Measurements from ENCODE around the gene ADGRG6. TPM values are rescaled to one million over a fixed set of nuclear protein-coding genes. Genes with fewer than 3 reads are reported as not detected.
"Not testable (repeated sequence)": the region's sequence is repeated elsewhere in the genome, so short reads cannot be mapped to it uniquely, and the experiment has no call there.

ADGRG6 gene
- total and polyA plus RNA-seq, 2 donors (not counting 1 experiment from before 2014, with no cell fraction given): 49.9 to 67.2 TPM

GRCh38 chr6:142280927-142281326 lies 20.9 kb upstream of the ADGRG6 start:
- TF ChIP-seq EZH2 (IDR thresholded peaks at IDR 0.05; ENCODE audit: low read length, missing control alignments) (no peak), CTCF (conservative IDR thresholded peaks at IDR 0.05 in 1 of 2, IDR thresholded peaks at IDR 0.05 in 1 of 2; ENCODE audit: low read depth in 1 of 2, low read length in 2 of 2) (no peak)
- Histone ChIP-seq H3K9me3 (ENCODE audit: control insufficient read depth, insufficient read depth, low read depth, low read length) (no peaks in the 10 kb centered on the region), H3K79me2 (ENCODE audit: control insufficient read depth, insufficient read depth, low read length) (no peaks in the 10 kb centered on the region), H3K36me3 (ENCODE audit: control insufficient read depth, insufficient read depth, low read length) (no peaks in the 10 kb centered on the region), H3K4me1 (ENCODE audit: control insufficient read depth, extremely low read depth, insufficient read depth, low read length) (no peaks in the 10 kb centered on the region), H4K20me1 (ENCODE audit: control insufficient read depth, extremely low read depth, insufficient read depth, low read length) (no peaks in the 10 kb centered on the region), H3K4me3 (replicated peaks in 1 of 4; ENCODE audit: control extremely low read depth in 1 of 4, insufficient read depth in 1 of 4, low read depth in 3 of 4, low read length in 4 of 4) (no peak overlapping the region), H3K27me3 (ENCODE audit: control insufficient read depth, insufficient read depth, low read length) (no peaks in the 10 kb centered on the region), H2AFZ (ENCODE audit: low read length) (no peak overlapping the region), H3K27ac (ENCODE audit: insufficient read depth, low read length) (no peak overlapping the region), H3K4me2 (ENCODE audit: extremely low read depth, insufficient read depth, low read length) (no peak overlapping the region), H3K9ac (ENCODE audit: insufficient read depth, low read length) (no peak overlapping the region)
- no peak for DNase-seq (ENCODE audit: low read depth in 2 of 2)

DNA sequence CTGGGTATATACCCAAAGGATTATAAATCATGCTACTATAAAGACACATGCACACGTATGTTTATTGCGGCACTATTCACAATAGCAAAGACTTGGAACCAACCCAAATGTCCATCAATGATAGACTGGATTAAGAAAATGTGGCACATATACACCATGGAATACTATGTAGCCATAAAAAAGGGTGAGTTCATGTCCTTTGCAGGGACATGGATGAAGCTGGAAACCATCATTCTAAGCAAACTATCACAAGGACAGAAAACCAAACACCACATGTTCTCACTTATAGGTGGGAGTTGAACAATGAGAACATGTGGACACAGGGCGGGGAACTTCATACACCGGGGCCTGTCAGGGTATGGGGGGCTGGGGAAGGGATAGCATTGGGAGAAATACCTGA lies 18.7 kb upstream of the ADGRG6 start:
- not testable (repeated sequence) for H3K27me3 ChIP-seq (ENCODE audit: control insufficient read depth, insufficient read depth, low read length)

GRCh38 chr6:142284419-142284818 lies 17.4 kb upstream of the ADGRG6 start:
- H3K4me3 ChIP-seq (replicated peaks in 1 of 4; ENCODE audit: control extremely low read depth in 1 of 4, insufficient read depth in 1 of 4, low read depth in 3 of 4, low read length in 4 of 4): no peak overlapping the region
- no peak overlapping the region for H3K9ac ChIP-seq (ENCODE audit: insufficient read depth, low read length)
- H3K4me1 ChIP-seq (ENCODE audit: control insufficient read depth, extremely low read depth, insufficient read depth, low read length): no peaks in the 10 kb centered on the region
- no peak overlapping the region for H2AFZ ChIP-seq (ENCODE audit: low read length)
- no peaks in the 10 kb centered on the region for H3K79me2 ChIP-seq (ENCODE audit: control insufficient read depth, insufficient read depth, low read length)
- H3K27ac ChIP-seq (ENCODE audit: insufficient read depth, low read length): no peak overlapping the region
- H3K9me3 ChIP-seq (ENCODE audit: control insufficient read depth, insufficient read depth, low read depth, low read length): no peaks in the 10 kb centered on the region
- TF ChIP-seq CTCF (conservative IDR thresholded peaks at IDR 0.05 in 1 of 2, IDR thresholded peaks at IDR 0.05 in 1 of 2; ENCODE audit: low read depth in 1 of 2, low read length in 2 of 2) (no peak), EZH2 (IDR thresholded peaks at IDR 0.05; ENCODE audit: low read length, missing control alignments) (no peak)
- no peaks in the 10 kb centered on the region for H3K36me3 ChIP-seq (ENCODE audit: control insufficient read depth, insufficient read depth, low read length)
- H4K20me1 ChIP-seq (ENCODE audit: control insufficient read depth, extremely low read depth, insufficient read depth, low read length): no peaks in the 10 kb centered on the region
- no peaks in the 10 kb centered on the region for H3K27me3 ChIP-seq (ENCODE audit: control insufficient read depth, insufficient read depth, low read length)
- no peak overlapping the region for H3K4me2 ChIP-seq (ENCODE audit: extremely low read depth, insufficient read depth, low read length)
- no peak for DNase-seq (ENCODE audit: low read depth in 2 of 2)

More for the DNA sequence above, 18.7 kb upstream of the ADGRG6 start:
- not testable (repeated sequence) for H3K27ac ChIP-seq (ENCODE audit: insufficient read depth, low read length); H3K9me3 ChIP-seq (ENCODE audit: control insufficient read depth, insufficient read depth, low read depth, low read length); H2AFZ ChIP-seq (ENCODE audit: low read length); H3K4me1 ChIP-seq (ENCODE audit: control insufficient read depth, extremely low read depth, insufficient read depth, low read length); DNase-seq (ENCODE audit: low read depth in 2 of 2); H3K9ac ChIP-seq (ENCODE audit: insufficient read depth, low read length); H3K4me3 ChIP-seq (replicated peaks in 1 of 4; ENCODE audit: control extremely low read depth in 1 of 4, insufficient read depth in 1 of 4, low read depth in 3 of 4, low read length in 4 of 4); H4K20me1 ChIP-seq (ENCODE audit: control insufficient read depth, extremely low read depth, insufficient read depth, low read length); H3K4me2 ChIP-seq (ENCODE audit: extremely low read depth, insufficient read depth, low read length); H3K79me2 ChIP-seq (ENCODE audit: control insufficient read depth, insufficient read depth, low read length); H3K36me3 ChIP-seq (ENCODE audit: control insufficient read depth, insufficient read depth, low read length)
